HepG2 (cell line): ENCODE data around the gene PRDX3. TPM values are rescaled to one million over a fixed set of nuclear protein-coding genes. Genes with fewer than 3 reads are reported as not detected.

Experiments used
- ATAC-seq: fragments of 200-7000 bp; cut with Tn5 transposase; 3 replicates; pipeline ENCODE4 v1.9.1; 2020; ENCODE audit warnings: mild to moderate bottlenecking, moderate library complexity
- BruUV-seq: library from RNA; stranded (reverse); fragments of 400-500 nt; replicated peaks from 2 replicates; lab custom pipeline; 2021; lab: Mats Ljungman, UMichigan
- CTCF ChIA-PET: fragments of 300-600 bp; formaldehyde crosslinking; extraction: SDS; loops from one replicate; lab custom pipeline; 2021; ENCODE audit warnings: low total read pairs, inconsistent platforms, low intra/inter-chr PET ratio; lab: Yijun Ruan, JAX
- POLR2A ChIA-PET: fragments of 350-600 bp; sonication (Branson Sonifier 250); formaldehyde crosslinking; loops from one replicate; lab custom pipeline; 2020; ENCODE audit warnings: antibody characterized with exemption, inconsistent platforms; lab: Yijun Ruan, JAX
- DNase-seq: peaks from one replicate; pipeline ENCODE4 v3.0.0-alpha.2; 2015; ENCODE audit warnings: low spot score
- FAIRE-seq: peaks from 3 replicates; lab custom pipeline; 2011; peaks lifted over from hg19 to GRCh38; lab: Jason Lieb, UNC
- H2AFZ ChIP-seq: one replicate; pipeline ENCODE4 v1.6.1; 2011; ENCODE audit warnings: low read length, inconsistent platforms
- H3K27ac ChIP-seq: fragments of 300-600 bp; 3 replicates; pipeline ENCODE4 v1.8.0; 2011; ENCODE audit warnings: mixed run types, mild to moderate bottlenecking, mixed read lengths, low read length, inconsistent platforms; ENCODE audit not compliant: insufficient read depth; ENCODE audit errors: extremely low read length
- H3K27me3 ChIP-seq, 2 experiments: fragments of 200-600 bp in 1 of 2; 2 replicates in 1 of 2; 3 replicates in 1 of 2; pipeline versions ENCODE4 v1.6.0 to v1.8.0; 2011; ENCODE audit warnings: low read length in 2 of 2, mild to moderate bottlenecking in 2 of 2, moderate library complexity in 2 of 2, inconsistent platforms in 1 of 2; ENCODE audit not compliant: insufficient read depth in 2 of 2, control insufficient read depth in 1 of 2
- H3K36me3 ChIP-seq, 2 experiments: fragments of 200-600 bp in 1 of 2; replicated peaks in 1 of 2; 2 replicates in 1 of 2; 3 replicates in 1 of 2; pipeline versions ENCODE4 v1.5.1 to v1.8.0; 2011; ENCODE audit warnings: low read length in 2 of 2, inconsistent platforms in 1 of 2; ENCODE audit not compliant: insufficient read depth in 2 of 2, control insufficient read depth in 1 of 2
- H3K4me1 ChIP-seq: 2 replicates; pipeline ENCODE4 v1.5.1; 2012; ENCODE audit warnings: low read length, inconsistent platforms; ENCODE audit not compliant: insufficient read depth
- H3K4me2 ChIP-seq: 2 replicates; pipeline ENCODE4 v1.6.0; 2011; ENCODE audit warnings: low read depth, low read length, inconsistent platforms
- H3K4me3 ChIP-seq, 3 experiments: fragments of 200-600 bp in 1 of 3; sonication (generic), shearing (Covaris generic) in 1 of 3; replicated peaks in 1 of 3; 2 replicates each; pipeline ENCODE4 v1.5.1; 2011 to 2016; ENCODE audit warnings: low read length in 3 of 3, inconsistent platforms in 2 of 3, low read depth in 2 of 3, mild to moderate bottlenecking in 2 of 3, control low read depth in 1 of 3, mixed read lengths in 1 of 3; ENCODE audit not compliant: insufficient read depth in 1 of 3
- H3K79me2 ChIP-seq: one replicate; pipeline ENCODE4 v1.6.1; 2011; ENCODE audit warnings: low read length, inconsistent platforms; ENCODE audit not compliant: insufficient read depth
- H3K9ac ChIP-seq: 2 replicates; pipeline ENCODE4 v1.6.0; 2011; ENCODE audit warnings: mild to moderate bottlenecking, low read depth, low read length, inconsistent platforms; ENCODE audit not compliant: insufficient read depth
- H3K9me3 ChIP-seq: 2 replicates; pipeline ENCODE4 v1.5.1; 2012; ENCODE audit warnings: mild to moderate bottlenecking, low read length
- H4K20me1 ChIP-seq: 2 replicates; pipeline ENCODE4 v1.6.0; 2011; ENCODE audit warnings: inconsistent platforms, mild to moderate bottlenecking, low read length, moderate library complexity; ENCODE audit not compliant: insufficient read depth
- ARID5B ChIP-seq: IDR thresholded peaks from 2 replicates; pipeline ENCODE4 v1.4.0; 2020; ENCODE audit warnings: mild to moderate bottlenecking, missing genetic modification reagents
- CHD4 ChIP-seq: fragments of 200-600 bp; sonication (generic); IDR thresholded peaks from 2 replicates; pipeline ENCODE4 v1.7.0; 2017; ENCODE audit warnings: mild to moderate bottlenecking, low read length, borderline replicate concordance
- ETV5 ChIP-seq: IDR thresholded peaks from 2 replicates; pipeline ENCODE4 v1.6.1; 2018; ENCODE audit warnings: missing biosample characterization, missing genetic modification reagents, inconsistent platforms, borderline replicate concordance
- FOSL2 ChIP-seq: sonication (generic); formaldehyde crosslinking; IDR thresholded peaks from 2 replicates; pipeline ENCODE4 v1.4.0; 2020; ENCODE audit warnings: missing genetic modification reagents
- GPN1 ChIP-seq: sonication (generic); formaldehyde crosslinking; IDR thresholded peaks from 2 replicates; pipeline ENCODE4 v1.5.1; 2020; ENCODE audit warnings: missing genetic modification reagents, borderline replicate concordance
- HOXA3 ChIP-seq: sonication (generic); formaldehyde crosslinking; IDR thresholded peaks from 2 replicates; pipeline ENCODE4 v1.5.0; 2020; ENCODE audit warnings: missing genetic modification reagents
- KDM5B ChIP-seq: sonication (generic); formaldehyde crosslinking; IDR thresholded peaks from 2 replicates; pipeline ENCODE4 v1.4.0; 2020; ENCODE audit warnings: missing genetic modification reagents, mild to moderate bottlenecking, borderline replicate concordance
- MEIS2 ChIP-seq: sonication (generic); formaldehyde crosslinking; IDR thresholded peaks from 2 replicates; pipeline ENCODE4 v1.9.0; 2021; ENCODE audit warnings: mild to moderate bottlenecking, missing genetic modification reagents
- NONO ChIP-seq, 2 experiments: fragments of 450-650 bp in 1 of 2; sonication (generic) in 1 of 2; formaldehyde crosslinking in 1 of 2; IDR thresholded peaks in 1 of 2; conservative IDR thresholded peaks in 1 of 2; 2 replicates each; pipeline versions ENCODE4 v1.6.1 to v1.8.0; 2017 to 2022; ENCODE audit warnings: mild to moderate bottlenecking in 1 of 2, missing genetic modification reagents in 1 of 2, moderate library complexity in 1 of 2
- NR2C2 ChIP-seq: sonication (generic); formaldehyde crosslinking; IDR thresholded peaks from 2 replicates; pipeline ENCODE4 v1.4.0; 2020; ENCODE audit warnings: missing genetic modification reagents, mild to moderate bottlenecking, moderate library complexity, borderline replicate concordance
- ZBTB20 ChIP-seq: sonication (generic); formaldehyde crosslinking; IDR thresholded peaks from 2 replicates; pipeline ENCODE4 v1.8.1; 2023; ENCODE audit warnings: missing genetic modification reagents, low read depth, mild to moderate bottlenecking, borderline replicate concordance
- ZNF232 ChIP-seq: sonication (generic); formaldehyde crosslinking; IDR thresholded peaks from 2 replicates; pipeline ENCODE4 v1.4.0; 2020; ENCODE audit warnings: missing genetic modification reagents, borderline replicate concordance
- ZNF256 ChIP-seq: sonication (generic); formaldehyde crosslinking; conservative IDR thresholded peaks from 2 replicates; pipeline ENCODE4 v1.4.0; 2020; ENCODE audit warnings: missing genetic modification reagents
- ZNF3 ChIP-seq: IDR thresholded peaks from 2 replicates; pipeline ENCODE4 v1.7.0; 2017; ENCODE audit warnings: inconsistent platforms
- ZNF605 ChIP-seq: sonication (generic); formaldehyde crosslinking; IDR thresholded peaks from 2 replicates; pipeline ENCODE4 v1.8.0; 2022; ENCODE audit warnings: mild to moderate bottlenecking, missing genetic modification reagents
- ZSCAN31 ChIP-seq: sonication (generic); formaldehyde crosslinking; IDR thresholded peaks from 2 replicates; pipeline ENCODE4 v1.5.0; 2020; ENCODE audit warnings: low read depth, mild to moderate bottlenecking, missing genetic modification reagents
- WGBS: methylation state at CpG from one replicate; pipeline ENCODE4 v1.1.6; 2017; ENCODE audit warnings: low lambda C conversion rate; 5-methylcytosine and 5-hydroxymethylcytosine counted together
- in situ Hi-C: cut with HindIII; loops from 2 replicates; pipeline ENCODE4 v1.10.0; 2017; ENCODE audit warnings: low pct_unique_long_range_greater_than_20kb; ENCODE audit not compliant: extremely low pct_ligation_motif_present
- intact Hi-C: fragments of 100-400 bp; cut with micrococcal nuclease; formaldehyde crosslinking; loops from one replicate; pipeline ENCODE4 v1.10.0; 2022; ENCODE audit not compliant: unreplicated experiment
- polyA plus RNA-seq, 8 experiments: library from polyadenylated mRNA; depleted of rRNA in 3 of 8; stranded (reverse) in 7 of 8; unstranded in 1 of 8; fragments of >200 nt; fragmentation: Illumina TruSeq in 4 of 8; extraction: Trizol in 4 of 8; gene quantifications; 2 replicates each; pipeline versions ENCODE4 v1.2.1 to v1.2.3, GENCODE V29; 2011 to 2016; ENCODE audit warnings: low read depth in 4 of 8, missing spikeins in 1 of 8, mixed read lengths in 1 of 8; ENCODE audit not compliant: insufficient read depth in 1 of 8
- total RNA-seq, 5 experiments: library from RNA; depleted of rRNA; stranded (reverse); fragments of >200 nt; fragmentation: Illumina TruSeq; extraction: Trizol; gene quantifications; 2 replicates each; pipeline ENCODE4 v1.2.3, GENCODE V29; 2016; ENCODE audit warnings: low read depth in 1 of 5
- TF ChIP-seq, protein P1 (sequence below): sonication (generic); formaldehyde crosslinking; IDR thresholded peaks from 2 replicates; pipeline ENCODE4 v1.5.1; 2020; ENCODE audit warnings: missing genetic modification reagents, mild to moderate bottlenecking, borderline replicate concordance
- TF ChIP-seq, protein P2 (sequence below): IDR thresholded peaks from 2 replicates; pipeline ENCODE4 v1.6.1; 2016; ENCODE audit warnings: missing compliant biosample characterization, missing genetic modification reagents, borderline replicate concordance

The PRDX3 gene
- total and polyA plus RNA-seq, 2 of the 13 experiments (the other 11 are each of a cell fraction or from before 2014, with no cell fraction given) = 407 to 565 TPM

GRCh38 chr10:119197921-119198320, 19.3 kb upstream of the PRDX3 start:
- no peak overlapping the region for H3K9ac ChIP-seq
- POLR2A ChIA-PET = interaction anchor here (1.0 to 2.6 kb wide), 8 partner anchors 8 to 73 kb away, joined by 3 to 14 read pairs (median 10); partner anchors contain the start of genes GRK5 and SFXN4
- H2AFZ ChIP-seq = no peak overlapping the region
- H3K4me3 ChIP-seq = peak overlapping the region in 1 of 3 experiments; percentile 62; a peak in 1 of 6 replicates
- peak overlapping the region; percentile 98 for H3K4me2 ChIP-seq
- H3K4me1 ChIP-seq = peaks cover 46% of the 10 kb centered on the region
- H4K20me1 ChIP-seq = no peaks in the 10 kb centered on the region
- in situ Hi-C loops = loop anchor here (5.0 to 25.0 kb wide), 3 partner anchors 219 to 339 kb away; partner anchors contain the start of gene RGS10
- no peaks in the 10 kb centered on the region for H3K9me3 ChIP-seq
- no peaks in the 10 kb centered on the region for H3K79me2 ChIP-seq
- DNase-seq (peak; percentile 69), ATAC-seq (peak; percentile 30), FAIRE-seq (no peak)
- no TSS peak for BruUV-seq
- no peaks in the 10 kb centered on the region for H3K36me3 ChIP-seq
- H3K27me3 ChIP-seq = no peaks in the 10 kb centered on the region
- H3K27ac ChIP-seq = no peak overlapping the region
- intact Hi-C loops = loop anchor here (1.0 to 2.0 kb wide), 2 partner anchors 59 to 219 kb away; no protein-coding TSS in a partner anchor
- CTCF ChIA-PET = interaction anchor here (2.1 kb wide), 2 partner anchors 219 to 248 kb away, joined by 19 to 20 read pairs; no protein-coding TSS in a partner anchor
- 6% methylated on average over 4 of the region's 4 CpGs for WGBS
- TF ChIP-seq ETV5 (peak; percentile 81), GPN1 (CRISPR knock-in tag) (no peak), NR2C2 (CRISPR knock-in tag) (no peak), ZNF232 (CRISPR knock-in tag) (no peak), ZSCAN31 (CRISPR knock-in tag) (no peak), ZBTB20 (CRISPR knock-in tag) (no peak), ZNF256 (CRISPR knock-in tag) (no peak), KDM5B (no peak), CHD4 (no peak), ARID5B (CRISPR knock-in tag) (peak; percentile 27; the same call in 1 of the 2 replicates), HOXA3 (CRISPR knock-in tag) (no peak), FOSL2 (CRISPR knock-in tag) (peak; percentile 75), MEIS2 (CRISPR knock-in tag) (no peak), ZNF605 (no peak), ZNF3 (peak; percentile 80), NONO (IDR thresholded peaks at IDR 0.05) (no peak), NONO (CRISPR knock-in tag; conservative IDR thresholded peaks at IDR 0.05) (no peak)
- TF ChIP-seq, protein P1, sequence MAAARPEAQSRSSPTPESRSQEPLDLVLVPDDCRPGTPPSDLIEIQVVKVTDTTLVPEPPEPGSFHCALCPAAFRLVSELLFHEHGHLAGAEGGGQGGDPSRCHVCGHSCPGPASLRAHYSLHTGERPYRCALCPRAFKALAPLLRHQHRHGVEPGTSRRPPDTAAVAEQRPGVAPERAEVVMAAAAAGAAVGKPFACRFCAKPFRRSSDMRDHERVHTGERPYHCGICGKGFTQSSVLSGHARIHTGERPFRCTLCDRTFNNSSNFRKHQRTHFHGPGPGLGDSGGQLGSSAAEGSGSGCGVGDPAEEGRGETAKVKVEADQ (CRISPR knock-in tag) = no peak
- TF ChIP-seq, protein P2, sequence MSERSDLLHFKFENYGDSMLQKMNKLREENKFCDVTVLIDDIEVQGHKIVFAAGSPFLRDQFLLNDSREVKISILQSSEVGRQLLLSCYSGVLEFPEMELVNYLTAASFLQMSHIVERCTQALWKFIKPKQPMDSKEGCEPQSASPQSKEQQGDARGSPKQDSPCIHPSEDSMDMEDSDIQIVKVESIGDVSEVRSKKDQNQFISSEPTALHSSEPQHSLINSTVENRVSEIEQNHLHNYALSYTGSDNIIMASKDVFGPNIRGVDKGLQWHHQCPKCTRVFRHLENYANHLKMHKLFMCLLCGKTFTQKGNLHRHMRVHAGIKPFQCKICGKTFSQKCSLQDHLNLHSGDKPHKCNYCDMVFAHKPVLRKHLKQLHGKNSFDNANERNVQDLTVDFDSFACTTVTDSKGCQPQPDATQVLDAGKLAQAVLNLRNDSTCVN (CRISPR knock-in tag) = no peak
